Loucy (cell line): ENCODE results near the gene INSRR.

ENCODE experiments used
- CTCF ChIP-seq: fragments of 200-600 bp; sonication (generic); conservative IDR thresholded peaks from 2 replicates; pipeline ENCODE4 v1.5.1; 2014; ENCODE audit warnings: mild to moderate bottlenecking, antibody characterized with exemption, low read length
- EZH2phosphoT487 ChIP-seq: fragments of 200-600 bp; IDR thresholded peaks from 2 replicates; pipeline ENCODE4 v1.6.1; 2018; ENCODE audit warnings: antibody characterized with exemption, mild to moderate bottlenecking, moderate library complexity, borderline replicate concordance

DNA sequence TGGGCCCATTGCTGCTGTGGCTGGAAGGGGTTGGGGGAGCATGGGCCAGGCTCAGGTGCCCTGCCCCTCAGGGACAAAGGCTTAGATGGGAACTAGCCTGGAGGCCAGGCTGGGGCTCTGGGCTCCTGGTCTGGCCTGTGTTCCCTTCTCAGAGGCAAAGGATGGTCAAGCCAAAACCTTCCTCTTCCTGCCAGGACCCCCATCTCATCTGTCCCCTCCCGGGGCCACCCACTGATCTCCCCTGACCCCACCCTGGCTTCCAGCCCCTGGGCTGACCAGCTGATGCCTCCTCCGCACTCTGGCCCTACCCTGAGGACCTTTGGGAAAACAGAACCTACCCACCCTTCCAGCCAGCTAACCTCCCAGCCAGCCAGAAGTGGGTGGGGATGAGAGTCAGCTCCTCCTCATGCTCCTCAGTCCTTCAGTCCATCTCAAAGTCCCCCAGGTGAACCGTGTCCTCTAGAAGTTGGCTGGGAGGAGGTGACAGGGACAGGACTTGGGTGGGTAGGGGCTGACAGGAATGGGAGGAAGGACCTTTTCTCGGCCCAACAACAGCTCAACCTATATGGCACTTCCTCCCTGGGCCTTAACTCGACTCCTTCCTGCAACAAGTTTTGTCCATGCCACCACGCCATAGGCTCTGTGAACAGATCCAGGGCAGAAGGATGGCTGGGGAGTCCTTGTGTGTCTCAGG, 42.1 kb upstream of the INSRR start:
- no peak for TF ChIP-seq CTCF
- no peak for TF ChIP-seq EZH2phosphoT487
